SK-N-SH treated with all-trans-retinoic acid at 6 μM for 48 hours (cell line): Measurements from ENCODE around the gene NHS.

Experiments
- ARNTL ChIP-seq: fragments of 450-650 bp; formaldehyde crosslinking; IDR thresholded peaks from 2 replicates; pipeline ENCODE4 v1.5.0; 2020; ENCODE audit warnings: low read depth, mild to moderate bottlenecking, moderate library complexity, borderline replicate concordance
- CSDC2 ChIP-seq: fragments of 250-450 bp; sonication (Bioruptor Pico); IDR thresholded peaks from 2 replicates; pipeline ENCODE4 v1.5.0; 2020; ENCODE audit warnings: mild to moderate bottlenecking, moderate library complexity
- ISL1 ChIP-seq: fragments of 250-450 bp; sonication (Bioruptor Pico); IDR thresholded peaks from 2 replicates; pipeline ENCODE4 v2.1.2; 2022; ENCODE audit warnings: mild to moderate bottlenecking, moderate library complexity
- OSR1 ChIP-seq: fragments of 250-450 bp; sonication (Bioruptor Pico); IDR thresholded peaks from 2 replicates; pipeline ENCODE4 v1.8.0; 2022; ENCODE audit warnings: moderate library complexity, mild to moderate bottlenecking, inconsistent platforms
- RARB ChIP-seq: fragments of 250-450 bp; sonication (Bioruptor Pico); IDR thresholded peaks from 2 replicates; pipeline ENCODE4 v1.8.0; 2021; ENCODE audit warnings: mild to moderate bottlenecking, moderate library complexity
- SNAI2 ChIP-seq: fragments of 250-450 bp; sonication (Bioruptor Pico); IDR thresholded peaks from 2 replicates; pipeline ENCODE4 v1.5.0; 2020; ENCODE audit warnings: mild to moderate bottlenecking, moderate library complexity
- TCF4 ChIP-seq: fragments of 250-450 bp; sonication (Bioruptor Pico); IDR thresholded peaks from 2 replicates; pipeline ENCODE4 v1.8.0; 2021; ENCODE audit warnings: mild to moderate bottlenecking, moderate library complexity, borderline replicate concordance
- TOX ChIP-seq: fragments of 250-450 bp; sonication (Bioruptor Pico); IDR thresholded peaks from 2 replicates; pipeline ENCODE4 v1.8.0; 2021; ENCODE audit warnings: mild to moderate bottlenecking, moderate library complexity, borderline replicate concordance
- ZC3H10 ChIP-seq: fragments of 250-450 bp; sonication (Bioruptor Pico); IDR thresholded peaks from 2 replicates; pipeline ENCODE4 v1.5.1; 2021; ENCODE audit warnings: mild to moderate bottlenecking, moderate library complexity
- ZFP3 ChIP-seq: fragments of 250-450 bp; sonication (Bioruptor Pico); IDR thresholded peaks from 2 replicates; pipeline ENCODE4 v1.5.0; 2020; ENCODE audit warnings: mild to moderate bottlenecking, moderate library complexity
- ZNF70 ChIP-seq: fragments of 450-650 bp; formaldehyde crosslinking; IDR thresholded peaks from 2 replicates; pipeline ENCODE4 v1.5.0; 2020; ENCODE audit warnings: mild to moderate bottlenecking, moderate library complexity
- TF ChIP-seq, protein P1 (sequence below): fragments of 250-450 bp; sonication (Bioruptor Pico); IDR thresholded peaks from 2 replicates; pipeline ENCODE4 v1.5.1; 2020; ENCODE audit warnings: low read depth, mild to moderate bottlenecking, moderate library complexity
- TF ChIP-seq, protein P2 (sequence below): fragments of 250-450 bp; sonication (Bioruptor Pico); IDR thresholded peaks from 2 replicates; pipeline ENCODE4 v1.5.0; 2020; ENCODE audit warnings: mild to moderate bottlenecking, moderate library complexity
- TF ChIP-seq, protein P3 (sequence below): fragments of 250-450 bp; sonication (Bioruptor Pico); IDR thresholded peaks from 2 replicates; pipeline ENCODE4 v1.8.0; 2021; ENCODE audit warnings: low read depth, mild to moderate bottlenecking, moderate library complexity, borderline replicate concordance

DNA sequence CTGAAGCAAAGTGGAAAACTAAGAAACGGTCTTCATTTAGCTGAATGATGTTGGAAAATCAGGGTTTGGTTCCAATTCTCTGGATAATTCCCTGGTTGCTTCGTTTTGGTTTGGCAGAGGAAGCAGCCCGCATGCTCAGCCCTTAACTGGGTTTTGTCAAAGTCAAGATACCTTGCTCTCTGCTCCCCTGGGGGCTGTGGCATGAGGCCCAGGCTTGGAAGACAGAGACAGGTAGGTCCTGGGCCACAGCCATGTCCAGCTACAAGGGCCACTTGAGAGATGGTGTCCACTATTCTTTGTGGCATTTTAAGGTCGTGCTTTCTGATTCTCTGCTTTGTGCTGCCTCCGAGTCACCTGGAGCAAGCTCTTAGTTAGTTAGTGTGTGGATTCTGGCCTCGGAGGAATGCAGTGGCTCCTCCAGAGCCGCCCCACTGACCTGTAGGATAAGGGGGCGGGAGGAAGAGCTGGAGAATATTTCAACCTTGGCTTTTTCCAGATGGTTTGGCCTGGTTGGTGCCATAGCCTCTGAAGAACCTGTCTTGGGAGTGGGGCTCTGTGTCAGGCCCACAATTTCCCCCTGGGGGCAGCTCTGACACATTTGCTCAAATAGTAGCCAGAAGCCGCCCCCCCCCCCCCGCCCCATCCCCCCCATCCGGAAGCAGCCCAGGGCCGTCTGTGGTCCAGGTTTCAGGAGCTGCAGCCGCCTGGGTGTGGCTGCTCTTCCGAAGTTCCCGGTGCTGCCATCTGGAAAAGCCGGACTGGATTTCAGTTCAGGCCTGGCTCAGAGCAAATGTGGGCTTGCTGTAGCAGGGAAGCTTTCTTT lies 147.1 kb downstream of the NHS start:
- TF ChIP-seq, protein P1, sequence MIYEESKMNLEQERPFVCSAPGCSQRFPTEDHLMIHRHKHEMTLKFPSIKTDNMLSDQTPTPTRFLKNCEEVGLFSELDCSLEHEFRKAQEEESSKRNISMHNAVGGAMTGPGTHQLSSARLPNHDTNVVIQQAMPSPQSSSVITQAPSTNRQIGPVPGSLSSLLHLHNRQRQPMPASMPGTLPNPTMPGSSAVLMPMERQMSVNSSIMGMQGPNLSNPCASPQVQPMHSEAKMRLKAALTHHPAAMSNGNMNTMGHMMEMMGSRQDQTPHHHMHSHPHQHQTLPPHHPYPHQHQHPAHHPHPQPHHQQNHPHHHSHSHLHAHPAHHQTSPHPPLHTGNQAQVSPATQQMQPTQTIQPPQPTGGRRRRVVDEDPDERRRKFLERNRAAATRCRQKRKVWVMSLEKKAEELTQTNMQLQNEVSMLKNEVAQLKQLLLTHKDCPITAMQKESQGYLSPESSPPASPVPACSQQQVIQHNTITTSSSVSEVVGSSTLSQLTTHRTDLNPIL (CRISPR knock-in tag), result no peak
- TF ChIP-seq TCF4 (CRISPR knock-in tag) (no peak), OSR1 (CRISPR knock-in tag) (no peak), RARB (CRISPR knock-in tag) (no peak), TOX (CRISPR knock-in tag) (no peak), ARNTL (CRISPR knock-in tag) (no peak), ZFP3 (CRISPR knock-in tag) (no peak), ZNF70 (CRISPR knock-in tag) (no peak), SNAI2 (no peak), CSDC2 (CRISPR knock-in tag) (no peak), ZC3H10 (CRISPR knock-in tag) (no peak), ISL1 (CRISPR knock-in tag) (no peak)
- TF ChIP-seq, protein P2, sequence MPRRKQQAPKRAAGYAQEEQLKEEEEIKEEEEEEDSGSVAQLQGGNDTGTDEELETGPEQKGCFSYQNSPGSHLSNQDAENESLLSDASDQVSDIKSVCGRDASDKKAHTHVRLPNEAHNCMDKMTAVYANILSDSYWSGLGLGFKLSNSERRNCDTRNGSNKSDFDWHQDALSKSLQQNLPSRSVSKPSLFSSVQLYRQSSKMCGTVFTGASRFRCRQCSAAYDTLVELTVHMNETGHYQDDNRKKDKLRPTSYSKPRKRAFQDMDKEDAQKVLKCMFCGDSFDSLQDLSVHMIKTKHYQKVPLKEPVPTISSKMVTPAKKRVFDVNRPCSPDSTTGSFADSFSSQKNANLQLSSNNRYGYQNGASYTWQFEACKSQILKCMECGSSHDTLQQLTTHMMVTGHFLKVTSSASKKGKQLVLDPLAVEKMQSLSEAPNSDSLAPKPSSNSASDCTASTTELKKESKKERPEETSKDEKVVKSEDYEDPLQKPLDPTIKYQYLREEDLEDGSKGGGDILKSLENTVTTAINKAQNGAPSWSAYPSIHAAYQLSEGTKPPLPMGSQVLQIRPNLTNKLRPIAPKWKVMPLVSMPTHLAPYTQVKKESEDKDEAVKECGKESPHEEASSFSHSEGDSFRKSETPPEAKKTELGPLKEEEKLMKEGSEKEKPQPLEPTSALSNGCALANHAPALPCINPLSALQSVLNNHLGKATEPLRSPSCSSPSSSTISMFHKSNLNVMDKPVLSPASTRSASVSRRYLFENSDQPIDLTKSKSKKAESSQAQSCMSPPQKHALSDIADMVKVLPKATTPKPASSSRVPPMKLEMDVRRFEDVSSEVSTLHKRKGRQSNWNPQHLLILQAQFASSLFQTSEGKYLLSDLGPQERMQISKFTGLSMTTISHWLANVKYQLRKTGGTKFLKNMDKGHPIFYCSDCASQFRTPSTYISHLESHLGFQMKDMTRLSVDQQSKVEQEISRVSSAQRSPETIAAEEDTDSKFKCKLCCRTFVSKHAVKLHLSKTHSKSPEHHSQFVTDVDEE (CRISPR knock-in tag), result no peak
- TF ChIP-seq, protein P3, sequence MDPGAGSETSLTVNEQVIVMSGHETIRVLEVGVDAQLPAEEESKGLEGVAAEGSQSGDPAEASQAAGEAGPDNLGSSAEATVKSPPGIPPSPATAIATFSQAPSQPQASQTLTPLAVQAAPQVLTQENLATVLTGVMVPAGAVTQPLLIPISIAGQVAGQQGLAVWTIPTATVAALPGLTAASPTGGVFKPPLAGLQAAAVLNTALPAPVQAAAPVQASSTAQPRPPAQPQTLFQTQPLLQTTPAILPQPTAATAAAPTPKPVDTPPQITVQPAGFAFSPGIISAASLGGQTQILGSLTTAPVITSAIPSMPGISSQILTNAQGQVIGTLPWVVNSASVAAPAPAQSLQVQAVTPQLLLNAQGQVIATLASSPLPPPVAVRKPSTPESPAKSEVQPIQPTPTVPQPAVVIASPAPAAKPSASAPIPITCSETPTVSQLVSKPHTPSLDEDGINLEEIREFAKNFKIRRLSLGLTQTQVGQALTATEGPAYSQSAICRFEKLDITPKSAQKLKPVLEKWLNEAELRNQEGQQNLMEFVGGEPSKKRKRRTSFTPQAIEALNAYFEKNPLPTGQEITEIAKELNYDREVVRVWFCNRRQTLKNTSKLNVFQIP (CRISPR knock-in tag), result no peak
